Lower leg skin (tissue), 3 donors: Measurements from ENCODE around the gene ANKRD13B.

Source experiments
- CTCF ChIP-seq, 3 donors: fragments of 450-650 bp; IDR thresholded peaks; one replicate each; pipeline ENCODE4 v1.5.1; 2016; ENCODE audit warnings: antibody characterized with exemption in 3 of 3, mild to moderate bottlenecking in 3 of 3, moderate library complexity in 2 of 3
- POLR2A ChIP-seq, 2 donors: fragments of 450-650 bp; IDR thresholded peaks; one replicate each; pipeline ENCODE4 v1.6.1; 2016 to 2017; ENCODE audit warnings: antibody characterized with exemption in 2 of 2, mild to moderate bottlenecking in 1 of 2, moderate library complexity in 1 of 2

- no peak for TF ChIP-seq CTCF (IDR thresholded peaks at IDR 0.05)
- TF ChIP-seq POLR2A (IDR thresholded peaks at IDR 0.05), result no peak
Observed at GRCh38 chr17:29555840-29556239, 37.1 kb upstream of the ANKRD13B start.
